ES-I3 (cell line): ENCODE results near the gene AMPD2.
A peak's percentile ranks its signal among the peaks of the same experiment; 100 is the strongest.

Experiments
- H3K36me3 ChIP-seq: 2 replicates; pipeline ENCODE4 v1.6.1; 2013; ENCODE audit warnings: mild to moderate bottlenecking, low read length, control low read depth, moderate library complexity; ENCODE audit not compliant: insufficient read depth
- H3K4me1 ChIP-seq: 2 replicates; pipeline ENCODE4 v1.6.1; 2013; ENCODE audit warnings: mild to moderate bottlenecking, control low read depth, low read length; ENCODE audit not compliant: insufficient read depth
- H3K9ac ChIP-seq: 2 replicates; pipeline ENCODE4 v1.6.1; 2013; ENCODE audit warnings: low read depth, mild to moderate bottlenecking, low read length, moderate library complexity
- H3K9me3 ChIP-seq: 2 replicates; pipeline ENCODE4 v1.6.1; 2013; ENCODE audit warnings: mild to moderate bottlenecking, low read length, moderate library complexity; ENCODE audit not compliant: control insufficient read depth, insufficient read depth

The AMPD2 gene

GRCh38 chr1:109630898-109631512 lies 11.4 kb downstream of the AMPD2 start:
- Histone ChIP-seq H3K9me3 (no peaks in the 10 kb centered on the region), H3K4me1 (peaks cover 11% of the 10 kb centered on the region), H3K9ac (no peak overlapping the region), H3K36me3 (0 out of 2 replicates have a peak, but pooled peaks cover 3% of the 10 kb centered on the region)

GRCh38 chr1:109631513-109632505 lies 12.2 kb downstream of the AMPD2 start:
- Histone ChIP-seq H3K9me3 (no peaks in the 10 kb centered on the region), H3K9ac (no peak overlapping the region), H3K36me3 (0 out of 2 replicates have a peak, but pooled peaks cover 3% of the 10 kb centered on the region), H3K4me1 (peaks cover 18% of the 10 kb centered on the region)

GRCh38 chr1:109632671-109633346 lies 13.2 kb downstream of the AMPD2 start:
- Histone ChIP-seq H3K9ac (no peak overlapping the region), H3K9me3 (no peaks in the 10 kb centered on the region), H3K36me3 (0 out of 2 replicates have a peak, but pooled peaks cover 3% of the 10 kb centered on the region), H3K4me1 (peaks cover 18% of the 10 kb centered on the region)

DNA sequence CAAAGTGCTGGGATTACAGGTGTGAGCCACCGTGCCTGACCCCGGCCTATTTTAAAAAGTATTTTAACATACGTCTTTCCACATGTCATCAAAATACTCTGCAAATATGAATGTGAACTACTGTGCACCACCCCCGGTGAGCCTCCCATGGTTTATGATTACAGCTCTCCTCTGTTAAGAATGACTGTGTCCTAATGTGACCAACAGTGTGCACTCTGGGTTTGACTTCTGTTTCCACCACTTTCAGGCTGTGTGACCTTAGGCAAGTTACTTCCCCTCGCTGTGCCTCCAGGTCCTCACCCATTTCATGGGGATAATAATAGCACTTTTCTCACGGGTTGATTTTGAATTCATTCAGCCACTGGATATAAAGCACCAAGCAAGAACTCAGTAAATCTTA lies 14.7 kb downstream of the AMPD2 start:
- Histone ChIP-seq H3K36me3 (0 out of 2 replicates have a peak, but pooled peaks cover 3% of the 10 kb centered on the region), H3K4me1 (peaks cover 18% of the 10 kb centered on the region), H3K9me3 (no peaks in the 10 kb centered on the region), H3K9ac (no peak overlapping the region)

DNA sequence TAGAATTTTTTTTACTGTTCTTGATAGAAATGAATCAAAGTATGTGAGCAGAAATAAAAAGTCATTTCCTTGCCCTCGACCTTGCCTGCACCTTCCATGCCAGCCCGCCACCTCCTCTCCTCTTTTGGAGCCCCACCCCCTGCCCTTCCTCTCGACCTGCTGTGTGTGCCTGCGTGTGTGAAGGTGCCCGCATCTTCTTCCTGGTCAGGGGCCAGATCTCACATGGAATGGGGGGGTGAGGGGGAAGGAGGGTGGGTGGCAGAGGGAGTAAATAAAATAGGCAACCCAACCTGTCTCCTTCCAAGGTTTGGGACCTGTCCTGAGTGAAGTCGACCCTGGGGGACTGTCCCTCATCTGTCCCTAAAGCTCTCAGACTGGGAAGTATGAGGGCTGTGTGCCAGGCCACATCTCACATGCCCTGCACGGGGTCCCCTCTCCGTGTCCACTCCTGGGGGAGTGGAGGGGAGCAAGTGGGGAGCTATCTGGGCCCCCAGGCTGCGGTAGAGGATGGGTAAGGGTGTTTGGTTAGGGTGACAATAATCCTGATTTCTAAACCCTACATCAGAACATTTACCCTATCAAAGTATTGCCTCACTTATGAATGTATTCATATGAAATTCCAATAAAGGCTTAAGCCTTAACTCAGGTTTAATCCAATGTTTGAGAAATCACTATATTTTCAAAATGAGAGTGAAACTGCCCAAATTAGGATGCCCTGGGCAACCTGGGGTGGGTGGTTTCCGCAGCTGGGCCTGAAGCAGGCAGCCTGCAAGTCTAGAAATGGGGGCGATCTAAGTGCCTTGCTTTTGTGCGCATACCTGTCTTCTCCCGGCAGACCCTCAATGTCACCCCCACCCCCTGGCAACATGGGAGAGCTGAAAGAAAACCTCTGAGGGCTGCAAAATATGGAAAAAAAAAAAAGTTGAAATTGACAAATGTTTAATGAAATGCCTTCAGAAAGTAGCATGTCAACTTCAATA lies 15.4 kb downstream of the AMPD2 start:
- Histone ChIP-seq H3K9ac (no peak overlapping the region), H3K36me3 (0 out of 2 replicates have a peak, but pooled peaks cover 3% of the 10 kb centered on the region), H3K4me1 (peaks cover 18% of the 10 kb centered on the region), H3K9me3 (no peaks in the 10 kb centered on the region)

GRCh38 chr1:109635862-109636200 lies 16.2 kb downstream of the AMPD2 start:
- H3K9ac ChIP-seq, result no peak overlapping the region
- H3K9me3 ChIP-seq, result no peaks in the 10 kb centered on the region
- H3K4me1 ChIP-seq, result peaks cover 18% of the 10 kb centered on the region
- 0 out of 2 replicates have a peak, but pooled peaks cover 2% of the 10 kb centered on the region for H3K36me3 ChIP-seq

DNA sequence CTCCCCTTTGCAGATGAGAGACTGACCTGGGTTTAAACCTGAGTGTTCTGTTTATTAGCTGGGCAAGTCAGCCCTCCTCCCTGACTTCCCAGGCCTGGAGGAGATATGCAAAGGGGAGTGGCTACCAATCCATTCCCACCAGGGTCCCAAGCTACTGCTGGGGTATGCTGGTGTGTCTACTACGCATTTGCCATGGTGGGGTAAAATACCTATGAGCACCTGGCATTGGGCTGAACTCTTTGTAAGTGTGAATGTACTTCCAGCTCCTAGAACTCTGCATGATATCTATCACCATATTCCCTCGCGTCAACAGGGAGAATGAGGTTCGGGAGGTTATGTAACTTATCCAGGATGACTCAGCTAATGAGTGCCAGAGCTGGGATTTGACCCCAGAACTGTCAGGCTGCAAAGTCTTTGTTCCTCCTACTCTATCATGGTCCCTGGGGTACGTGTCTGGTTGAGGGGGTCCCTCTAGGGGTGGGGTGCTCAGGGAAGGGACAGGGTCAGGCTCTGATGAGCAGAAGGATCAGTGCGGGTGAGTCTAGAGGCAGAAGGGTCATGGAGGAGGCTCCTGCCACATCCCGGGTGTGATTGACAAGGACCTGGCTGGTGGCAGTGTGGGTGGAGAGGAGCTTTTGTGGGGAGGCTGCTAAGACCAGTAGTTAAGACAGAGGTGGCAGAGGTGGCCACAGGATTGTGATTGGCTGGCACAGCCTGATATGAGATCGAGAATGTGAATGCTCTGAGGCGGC lies 16.7 kb downstream of the AMPD2 start:
- H3K9ac ChIP-seq, result peak overlapping the region; percentile 2; the same call in 1 of the 2 replicates
- no peaks in the 10 kb centered on the region for H3K36me3 ChIP-seq
- H3K4me1 ChIP-seq, result peaks cover 18% of the 10 kb centered on the region
- no peaks in the 10 kb centered on the region for H3K9me3 ChIP-seq

GRCh38 chr1:109637446-109637845 lies 17.8 kb downstream of the AMPD2 start:
- no peaks in the 10 kb centered on the region for H3K9me3 ChIP-seq
- H3K36me3 ChIP-seq, result no peaks in the 10 kb centered on the region
- no peak overlapping the region for H3K9ac ChIP-seq
- peaks cover 18% of the 10 kb centered on the region for H3K4me1 ChIP-seq

DNA sequence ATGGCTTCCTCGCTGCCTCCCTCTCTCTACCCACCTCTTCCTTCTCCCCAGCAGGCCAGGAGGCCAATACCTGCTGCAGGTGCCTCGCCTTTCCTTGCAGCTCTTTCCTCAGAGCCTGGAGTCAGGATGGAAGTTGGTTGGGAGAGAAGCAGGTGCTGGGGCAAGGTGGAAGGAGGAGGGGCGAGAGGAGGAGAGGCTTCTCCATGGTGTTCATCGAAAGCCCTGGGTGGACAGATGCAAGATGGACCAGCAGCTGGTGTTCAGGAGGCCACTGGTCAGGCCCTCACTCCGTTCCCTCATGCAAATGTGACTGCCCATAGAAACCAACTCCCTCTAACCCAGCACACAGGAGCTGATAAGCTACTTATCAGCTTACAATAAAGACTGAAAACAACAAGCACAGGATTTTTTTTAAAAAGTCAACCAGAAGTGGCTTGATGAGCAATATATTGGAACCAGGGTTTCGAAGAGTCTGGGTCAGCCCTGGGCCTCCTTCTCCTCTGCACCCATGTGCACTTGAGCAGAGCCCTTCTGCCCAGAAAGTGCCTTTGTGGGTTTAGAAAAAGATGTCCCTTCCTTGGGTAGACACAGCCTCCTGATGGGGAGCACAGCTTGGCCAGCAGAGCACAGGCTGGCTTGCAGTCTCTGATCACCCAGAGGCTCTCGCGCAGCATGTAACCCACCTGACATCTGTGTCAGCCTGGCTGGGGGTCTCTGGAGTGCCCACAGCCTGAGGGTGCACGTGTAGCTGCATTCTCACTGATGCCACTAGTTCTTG lies 19.6 kb downstream of the AMPD2 start:
- H3K9me3 ChIP-seq, result no peaks in the 10 kb centered on the region
- H3K4me1 ChIP-seq, result peaks cover 18% of the 10 kb centered on the region
- H3K9ac ChIP-seq, result no peak overlapping the region
- H3K36me3 ChIP-seq, result no peaks in the 10 kb centered on the region

- Histone ChIP-seq H3K36me3 (no peaks in the 10 kb centered on the region), H3K9me3 (no peaks in the 10 kb centered on the region), H3K9ac (no peak overlapping the region), H3K4me1 (peaks cover 18% of the 10 kb centered on the region)
Measured at GRCh38 chr1:109639841-109640184, 20.2 kb downstream of the AMPD2 start.

DNA sequence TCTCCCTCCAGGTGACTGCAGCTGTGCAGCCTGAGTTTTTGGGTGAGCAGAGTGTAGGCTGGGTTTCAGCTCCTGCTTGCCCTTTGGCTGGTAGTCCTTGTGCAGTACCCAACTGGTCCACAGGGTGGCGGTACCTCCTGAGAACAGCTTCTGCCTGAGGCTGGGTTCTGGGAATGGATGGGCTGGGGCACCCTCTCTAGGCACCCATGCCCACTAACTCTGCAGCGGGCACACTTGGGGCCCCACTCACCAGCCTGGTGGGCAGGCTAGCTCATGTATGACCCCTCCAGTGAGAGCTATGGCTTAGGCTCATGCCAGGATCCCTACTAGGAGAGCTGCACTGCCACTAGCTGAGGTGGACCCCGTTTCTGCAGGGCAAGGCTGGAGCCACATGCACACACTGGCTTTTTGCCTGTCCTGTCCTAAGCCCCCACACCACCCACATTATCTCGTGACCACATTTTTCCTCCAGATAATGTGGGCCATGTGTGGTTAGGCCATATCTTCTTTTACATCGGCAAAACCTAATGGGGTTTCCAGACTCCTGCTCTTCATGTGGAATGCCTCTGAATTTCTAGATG lies 20.7 kb downstream of the AMPD2 start:
- H3K9ac ChIP-seq, result no peak overlapping the region
- no peaks in the 10 kb centered on the region for H3K9me3 ChIP-seq
- H3K36me3 ChIP-seq, result no peaks in the 10 kb centered on the region
- peaks cover 13% of the 10 kb centered on the region for H3K4me1 ChIP-seq

- Histone ChIP-seq H3K4me1 (peaks cover 5% of the 10 kb centered on the region; the same call in 1 of the 2 replicates), H3K9me3 (no peaks in the 10 kb centered on the region), H3K9ac (no peak overlapping the region), H3K36me3 (no peaks in the 10 kb centered on the region)
Measured at GRCh38 chr1:109641078-109641740, 21.6 kb downstream of the AMPD2 start.
